BLaER1 (cell line): Measurements from ENCODE around the gene KLRF2.
A peak's percentile ranks its signal among the peaks of the same experiment; 100 is the strongest.
"Not testable (repeated sequence)": the region's sequence is repeated elsewhere in the genome, so short reads cannot be mapped to it uniquely, and the experiment has no call there.

Source experiments
- H3K27ac ChIP-seq: shearing (Covaris generic); formaldehyde crosslinking; 2 replicates; pipeline ENCODE4 v1.8.1; 2022
- H3K27me3 ChIP-seq: shearing (Covaris generic); formaldehyde crosslinking; 2 replicates; pipeline ENCODE4 v1.8.1; 2022
- H3K36me3 ChIP-seq: shearing (Covaris generic); formaldehyde crosslinking; 2 replicates; pipeline ENCODE4 v1.8.1; 2022
- H3K4me1 ChIP-seq: shearing (Covaris generic); formaldehyde crosslinking; 2 replicates; pipeline ENCODE4 v1.8.1; 2022
- H3K4me2 ChIP-seq: shearing (Covaris generic); formaldehyde crosslinking; 2 replicates; pipeline ENCODE4 v1.8.1; 2022
- H3K4me3 ChIP-seq: shearing (Covaris generic); formaldehyde crosslinking; 2 replicates; pipeline ENCODE4 v1.8.1; 2022
- H3K9ac ChIP-seq: shearing (Covaris generic); formaldehyde crosslinking; 2 replicates; pipeline ENCODE4 v1.8.1; 2022
- H3K9me3 ChIP-seq: shearing (Covaris generic); formaldehyde crosslinking; 2 replicates; pipeline ENCODE4 v1.8.1; 2022
- H4K20me1 ChIP-seq: shearing (Covaris generic); formaldehyde crosslinking; 2 replicates; pipeline ENCODE4 v1.8.1; 2022
- Cebpa-rat ChIP-seq: shearing (Covaris generic); IDR thresholded peaks from 2 replicates; pipeline ENCODE4 v1.8.1; 2022

The KLRF2 gene

GRCh38 chr12:9866860-9867269 lies 14.4 kb upstream of the KLRF2 start:
- Histone ChIP-seq H3K4me2 (no peak overlapping the region), H3K27ac (no peak overlapping the region), H3K4me1 (peaks cover 8% of the 10 kb centered on the region; the same call in 1 of the 2 replicates), H3K9ac (no peak overlapping the region), H4K20me1 (peaks cover 34% of the 10 kb centered on the region), H3K9me3 (0 out of 2 replicates have a peak, but pooled peaks cover 9% of the 10 kb centered on the region), H3K27me3 (peaks cover 56% of the 10 kb centered on the region), H3K36me3 (no peaks in the 10 kb centered on the region), H3K4me3 (no peak overlapping the region)
- no peak for TF ChIP-seq Cebpa-rat

GRCh38 chr12:9867531-9867930 lies 13.8 kb upstream of the KLRF2 start:
- H3K4me2 ChIP-seq, result no peak overlapping the region
- H3K4me3 ChIP-seq, result no peak overlapping the region
- H3K36me3 ChIP-seq, result no peaks in the 10 kb centered on the region
- no peak overlapping the region for H3K27ac ChIP-seq
- peaks cover 34% of the 10 kb centered on the region for H4K20me1 ChIP-seq
- 0 out of 2 replicates have a peak, but pooled peaks cover 9% of the 10 kb centered on the region for H3K9me3 ChIP-seq
- peaks cover 56% of the 10 kb centered on the region for H3K27me3 ChIP-seq
- peaks cover 8% of the 10 kb centered on the region; the same call in 1 of the 2 replicates for H3K4me1 ChIP-seq
- TF ChIP-seq Cebpa-rat, result no peak
- H3K9ac ChIP-seq, result no peak overlapping the region

GRCh38 chr12:9868311-9868801 lies 12.9 kb upstream of the KLRF2 start:
- Histone ChIP-seq H3K4me2 (no peak overlapping the region), H3K9ac (no peak overlapping the region)

GRCh38 chr12:9868951-9869306 lies 12.4 kb upstream of the KLRF2 start:
- Histone ChIP-seq H4K20me1 (peaks cover 34% of the 10 kb centered on the region), H3K4me3 (no peak overlapping the region), H3K9ac (no peak overlapping the region), H3K27me3 (peaks cover 56% of the 10 kb centered on the region), H3K4me2 (no peak overlapping the region), H3K4me1 (peaks cover 8% of the 10 kb centered on the region; the same call in 1 of the 2 replicates), H3K27ac (no peak overlapping the region), H3K36me3 (no peaks in the 10 kb centered on the region), H3K9me3 (0 out of 2 replicates have a peak, but pooled peaks cover 5% of the 10 kb centered on the region)
- no peak for TF ChIP-seq Cebpa-rat

More at GRCh38 chr12:9868311-9868801, 12.9 kb upstream of the KLRF2 start:
- Histone ChIP-seq H4K20me1 (peaks cover 34% of the 10 kb centered on the region), H3K36me3 (no peaks in the 10 kb centered on the region), H3K4me3 (no peak overlapping the region), H3K27me3 (peaks cover 56% of the 10 kb centered on the region), H3K4me1 (peaks cover 8% of the 10 kb centered on the region; the same call in 1 of the 2 replicates), H3K27ac (no peak overlapping the region), H3K9me3 (0 out of 2 replicates have a peak, but pooled peaks cover 9% of the 10 kb centered on the region)
- TF ChIP-seq Cebpa-rat, result no peak

GRCh38 chr12:9869307-9870161 lies 11.8 kb upstream of the KLRF2 start, which contains the start of gene CLEC2B:
Gene CLEC2B (minus strand): TSS chr12:9869354.
- 0 out of 2 replicates have a peak, but pooled peaks cover 4% of the 10 kb centered on the region for H3K9me3 ChIP-seq
- peak within 1 kb of the TSS; percentile 44 for H3K4me3 ChIP-seq
- no peaks in the 10 kb centered on the region for H3K36me3 ChIP-seq
- no peak within 1 kb of the TSS for H3K9ac ChIP-seq
- H3K4me1 ChIP-seq, result peaks cover 8% of the 10 kb centered on the region; the same call in 1 of the 2 replicates
- H3K27me3 ChIP-seq, result peaks cover 56% of the 10 kb centered on the region
- no peak for TF ChIP-seq Cebpa-rat
- H4K20me1 ChIP-seq, result peaks cover 34% of the 10 kb centered on the region
- no peak within 1 kb of the TSS for H3K27ac ChIP-seq
- H3K4me2 ChIP-seq, result peak within 1 kb of the TSS; percentile 59

- peaks cover 50% of the 10 kb centered on the region for H3K27me3 ChIP-seq
- 0 out of 2 replicates have a peak, but pooled peaks cover 4% of the 10 kb centered on the region for H3K9me3 ChIP-seq
- no peaks in the 10 kb centered on the region for H3K36me3 ChIP-seq
- TF ChIP-seq Cebpa-rat, result no peak
- peaks cover 8% of the 10 kb centered on the region; the same call in 1 of the 2 replicates for H3K4me1 ChIP-seq
- H3K4me3 ChIP-seq, result no peak overlapping the region
- H3K27ac ChIP-seq, result no peak overlapping the region
- H4K20me1 ChIP-seq, result peaks cover 34% of the 10 kb centered on the region
- H3K9ac ChIP-seq, result no peak overlapping the region
- H3K4me2 ChIP-seq, result no peak overlapping the region
These were observed 10.9 kb upstream of the KLRF2 start for GRCh38 chr12:9870286-9870866.

- Histone ChIP-seq H3K36me3 (no peaks in the 10 kb centered on the region), H3K27ac (no peak overlapping the region), H3K4me3 (no peak overlapping the region), H3K4me1 (peaks cover 8% of the 10 kb centered on the region; the same call in 1 of the 2 replicates), H4K20me1 (peaks cover 27% of the 10 kb centered on the region), H3K9ac (no peak overlapping the region), H3K9me3 (0 out of 2 replicates have a peak, but pooled peaks cover 4% of the 10 kb centered on the region), H3K4me2 (no peak overlapping the region), H3K27me3 (peaks cover 32% of the 10 kb centered on the region)
- no peak for TF ChIP-seq Cebpa-rat
These were observed 9.1 kb upstream of the KLRF2 start for GRCh38 chr12:9872162-9872561.

GRCh38 chr12:9872742-9873141 lies 8.5 kb upstream of the KLRF2 start:
- Histone ChIP-seq H3K9ac (no peak overlapping the region), H4K20me1 (peaks cover 22% of the 10 kb centered on the region), H3K36me3 (no peaks in the 10 kb centered on the region), H3K9me3 (0 out of 2 replicates have a peak, but pooled peaks cover 4% of the 10 kb centered on the region), H3K27me3 (peaks cover 26% of the 10 kb centered on the region), H3K4me3 (no peak overlapping the region), H3K27ac (no peak overlapping the region), H3K4me1 (peaks cover 8% of the 10 kb centered on the region; the same call in 1 of the 2 replicates), H3K4me2 (no peak overlapping the region)
- TF ChIP-seq Cebpa-rat, result no peak

GRCh38 chr12:9876120-9876519 lies 5.2 kb upstream of the KLRF2 start:
- H3K4me2 ChIP-seq, H4K20me1 ChIP-seq, H3K4me3 ChIP-seq, H3K9ac ChIP-seq, H3K9me3 ChIP-seq, H3K36me3 ChIP-seq, H3K4me1 ChIP-seq, H3K27ac ChIP-seq, H3K27me3 ChIP-seq: not testable (repeated sequence)
